Measurements from ENCODE around the gene IRX2. TPM values are rescaled to one million over a fixed set of nuclear protein-coding genes. Genes with fewer than 3 reads are reported as not detected.

The IRX2 gene
- total and polyA plus RNA-seq, 2 of the 4 experiments (the other 2 are of a cell fraction): 0.36 to 0.97 TPM

DNA sequence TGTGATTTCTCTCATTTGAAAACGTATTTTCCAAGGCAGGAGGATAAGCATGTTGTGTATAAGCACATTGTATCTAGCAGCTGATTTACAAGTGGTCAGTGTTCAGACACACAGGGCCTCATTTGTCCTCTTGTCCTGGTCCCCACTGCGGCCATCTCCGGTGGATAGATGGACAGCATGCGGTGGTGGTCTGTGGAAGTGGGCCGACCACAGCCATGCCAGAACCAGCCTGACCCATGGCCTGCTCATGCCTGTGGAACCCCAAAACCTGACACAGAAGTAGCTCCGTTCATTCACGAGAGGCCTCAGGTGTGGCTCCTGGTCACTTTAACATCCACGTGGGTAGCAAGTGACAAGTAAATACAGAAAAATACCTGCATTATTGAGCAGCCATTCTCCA lies 14.6 kb downstream of the IRX2 start:
- no TSS peak for BruUV-seq (replicated peaks)
- Histone ChIP-seq H3K27me3 (ENCODE audit: control insufficient read depth, insufficient read depth, low read length) (peaks cover 18% of the 10 kb centered on the region), H3K18ac (ENCODE audit: low read depth, low read length) (no peak overlapping the region), H2BK5ac (ENCODE audit: low read depth, low read length, poor library complexity, severe bottlenecking) (no peak overlapping the region), H4K5ac (ENCODE audit: low read depth, low read length) (no peak overlapping the region), H3K4me3 (ENCODE audit: insufficient read depth, low read depth, low read length) (no peak overlapping the region), H2AK9ac (replicated peaks; ENCODE audit: low read depth, low read length, poor library complexity) (no peak overlapping the region), H2BK120ac (ENCODE audit: low read depth, low read length) (no peak overlapping the region), H2AK5ac (ENCODE audit: low read depth, low read length) (no peak overlapping the region), H3K4me2 (ENCODE audit: low read depth, low read length) (no peak overlapping the region), H4K8ac (ENCODE audit: low read depth in 2 of 2, low read length in 2 of 2) (no peak overlapping the region), H2BK15ac (ENCODE audit: low read depth, low read length) (no peak overlapping the region), H3K23ac (ENCODE audit: low read depth, low read length) (no peak overlapping the region), H4K20me1 (ENCODE audit: insufficient read depth, low read length) (no peaks in the 10 kb centered on the region), H3K4ac (ENCODE audit: low read depth, low read length) (no peak overlapping the region), H3K27ac (ENCODE audit: insufficient read depth, low read length) (no peak overlapping the region), H3K14ac (replicated peaks; ENCODE audit: low read depth, low read length) (no peak overlapping the region), H3K9me1 (ENCODE audit: insufficient read depth, low read length) (no peaks in the 10 kb centered on the region), H3K79me1 (ENCODE audit: low read depth in 1 of 2, low read length in 2 of 2) (no peaks in the 10 kb centered on the region), H3K9ac (ENCODE audit: low read depth, low read length) (no peak overlapping the region), H3K56ac (ENCODE audit: extremely low read depth, insufficient read depth, low read length) (no peak overlapping the region), H3K36me3 (ENCODE audit: control insufficient read depth, insufficient read depth, low read length) (no peaks in the 10 kb centered on the region), H3K4me1 (ENCODE audit: control insufficient read depth, insufficient read depth, low read length) (no peaks in the 10 kb centered on the region), H2BK20ac (ENCODE audit: low read depth, low read length) (no peak overlapping the region), H4K91ac (ENCODE audit: insufficient read depth, low read depth, low read length) (no peak overlapping the region), H2AFZ (replicated peaks; ENCODE audit: low read length, poor library complexity) (no peak overlapping the region), H3K9me3 (ENCODE audit: control insufficient read depth, insufficient read depth, low read length) (peaks cover 2% of the 10 kb centered on the region; the same call in 1 of the 2 replicates)
- TF ChIP-seq MAFK (IDR thresholded peaks at IDR 0.05; ENCODE audit: low read depth, low read length) (no peak), CEBPB (IDR thresholded peaks at IDR 0.05; ENCODE audit: low read depth, low read length) (no peak), RAD21 (IDR thresholded peaks at IDR 0.05; ENCODE audit: low read length) (no peak)
- TF ChIP-seq, protein P1, sequence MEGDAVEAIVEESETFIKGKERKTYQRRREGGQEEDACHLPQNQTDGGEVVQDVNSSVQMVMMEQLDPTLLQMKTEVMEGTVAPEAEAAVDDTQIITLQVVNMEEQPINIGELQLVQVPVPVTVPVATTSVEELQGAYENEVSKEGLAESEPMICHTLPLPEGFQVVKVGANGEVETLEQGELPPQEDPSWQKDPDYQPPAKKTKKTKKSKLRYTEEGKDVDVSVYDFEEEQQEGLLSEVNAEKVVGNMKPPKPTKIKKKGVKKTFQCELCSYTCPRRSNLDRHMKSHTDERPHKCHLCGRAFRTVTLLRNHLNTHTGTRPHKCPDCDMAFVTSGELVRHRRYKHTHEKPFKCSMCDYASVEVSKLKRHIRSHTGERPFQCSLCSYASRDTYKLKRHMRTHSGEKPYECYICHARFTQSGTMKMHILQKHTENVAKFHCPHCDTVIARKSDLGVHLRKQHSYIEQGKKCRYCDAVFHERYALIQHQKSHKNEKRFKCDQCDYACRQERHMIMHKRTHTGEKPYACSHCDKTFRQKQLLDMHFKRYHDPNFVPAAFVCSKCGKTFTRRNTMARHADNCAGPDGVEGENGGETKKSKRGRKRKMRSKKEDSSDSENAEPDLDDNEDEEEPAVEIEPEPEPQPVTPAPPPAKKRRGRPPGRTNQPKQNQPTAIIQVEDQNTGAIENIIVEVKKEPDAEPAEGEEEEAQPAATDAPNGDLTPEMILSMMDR (conservative IDR thresholded peaks at IDR 0.05; ENCODE audit: low read depth, low read length): no peak
- TF ChIP-seq, protein P2, sequence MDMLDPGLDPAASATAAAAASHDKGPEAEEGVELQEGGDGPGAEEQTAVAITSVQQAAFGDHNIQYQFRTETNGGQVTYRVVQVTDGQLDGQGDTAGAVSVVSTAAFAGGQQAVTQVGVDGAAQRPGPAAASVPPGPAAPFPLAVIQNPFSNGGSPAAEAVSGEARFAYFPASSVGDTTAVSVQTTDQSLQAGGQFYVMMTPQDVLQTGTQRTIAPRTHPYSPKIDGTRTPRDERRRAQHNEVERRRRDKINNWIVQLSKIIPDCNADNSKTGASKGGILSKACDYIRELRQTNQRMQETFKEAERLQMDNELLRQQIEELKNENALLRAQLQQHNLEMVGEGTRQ (IDR thresholded peaks at IDR 0.05; ENCODE audit: low read depth, low read length): no peak
- dilution Hi-C loops (cut with HindIII; ENCODE audit: low sequenced_read_pairs, unreplicated experiment): no loop called here
- intact Hi-C loops (cut with micrococcal nuclease): no loop called here
- ChIA-PET CTCF (no interaction called here), POLR2A (ENCODE audit: unreplicated experiment) (no interaction called here)
- no peak for ATAC-seq (ENCODE audit: low read depth)
- in situ Hi-C loops (cut with MboI; ENCODE audit: low sequenced_read_pairs): no loop called here
- DNase-seq: no peak
- WGBS, 2 experiments (ENCODE audit: extremely low coverage in 2 of 2, insufficient read length in 1 of 2): no CpG with 5 or more reads among the region's 8 CpGs
